Activated CD8-positive, alpha-beta memory T cell treated with anti-CD3 and anti-CD28 coated beads for 48 hours (primary cell): ENCODE results near the gene SLC7A14.

Experiments
- DNase-seq, 3 experiments: peaks; one replicate each; pipeline ENCODE4 v3.0.0-alpha.2; 2020; ENCODE audit warnings: low read depth in 2 of 3, low spot score in 2 of 3

The SLC7A14 gene

GRCh38 chr3:170473358-170473757, 112.5 kb downstream of the SLC7A14 start:
- DNase-seq: no peak

- DNase-seq: no peak
Measured at GRCh38 chr3:170471149-170471548, 114.7 kb downstream of the SLC7A14 start.

- DNase-seq: no peak
Measured at GRCh38 chr3:170470063-170471016, 115.5 kb downstream of the SLC7A14 start.

GRCh38 chr3:170469151-170470062, 116.5 kb downstream of the SLC7A14 start:
- DNase-seq: no peak

- DNase-seq: no peak
Measured at GRCh38 chr3:170467571-170468147, 118.2 kb downstream of the SLC7A14 start.

- no peak for DNase-seq
Measured at GRCh38 chr3:170467007-170467406, 118.9 kb downstream of the SLC7A14 start.

GRCh38 chr3:170465955-170466354, 119.9 kb downstream of the SLC7A14 start:
- DNase-seq: no peak

- DNase-seq: no peak
Measured at GRCh38 chr3:170463011-170463410, 122.9 kb downstream of the SLC7A14 start.

GRCh38 chr3:170458285-170458684, 127.6 kb downstream of the SLC7A14 start:
- DNase-seq: no peak

- no peak for DNase-seq
Measured at GRCh38 chr3:170454509-170454908, 131.4 kb downstream of the SLC7A14 start.

- no peak for DNase-seq
Measured at GRCh38 chr3:170450039-170450438, 135.8 kb downstream of the SLC7A14 start.

- DNase-seq: no peak
Measured at GRCh38 chr3:170448584-170448983, 137.3 kb downstream of the SLC7A14 start.

GRCh38 chr3:170443457-170443856, 142.4 kb downstream of the SLC7A14 start:
- DNase-seq: no peak

- DNase-seq: no peak
Measured at GRCh38 chr3:170442947-170443346, 142.9 kb downstream of the SLC7A14 start.

GRCh38 chr3:170441412-170441811, 144.5 kb downstream of the SLC7A14 start:
- DNase-seq: no peak

GRCh38 chr3:170440344-170440743, 145.5 kb downstream of the SLC7A14 start:
- no peak for DNase-seq

GRCh38 chr3:170438836-170439235, 147.0 kb downstream of the SLC7A14 start:
- DNase-seq: no peak

GRCh38 chr3:170437696-170438407, 148.0 kb downstream of the SLC7A14 start:
- DNase-seq: no peak

GRCh38 chr3:170437176-170437575, 148.7 kb downstream of the SLC7A14 start:
- no peak for DNase-seq

GRCh38 chr3:170436697-170437096, 149.2 kb downstream of the SLC7A14 start:
- DNase-seq: no peak

- no peak for DNase-seq
Measured at GRCh38 chr3:170432416-170432815, 153.5 kb downstream of the SLC7A14 start.
